ENCODE data around the gene NOC3L.
"Not testable (repeated sequence)": the region's sequence is repeated elsewhere in the genome, so short reads cannot be mapped to it uniquely, and the experiment has no call there.

Gene NOC3L

DNA sequence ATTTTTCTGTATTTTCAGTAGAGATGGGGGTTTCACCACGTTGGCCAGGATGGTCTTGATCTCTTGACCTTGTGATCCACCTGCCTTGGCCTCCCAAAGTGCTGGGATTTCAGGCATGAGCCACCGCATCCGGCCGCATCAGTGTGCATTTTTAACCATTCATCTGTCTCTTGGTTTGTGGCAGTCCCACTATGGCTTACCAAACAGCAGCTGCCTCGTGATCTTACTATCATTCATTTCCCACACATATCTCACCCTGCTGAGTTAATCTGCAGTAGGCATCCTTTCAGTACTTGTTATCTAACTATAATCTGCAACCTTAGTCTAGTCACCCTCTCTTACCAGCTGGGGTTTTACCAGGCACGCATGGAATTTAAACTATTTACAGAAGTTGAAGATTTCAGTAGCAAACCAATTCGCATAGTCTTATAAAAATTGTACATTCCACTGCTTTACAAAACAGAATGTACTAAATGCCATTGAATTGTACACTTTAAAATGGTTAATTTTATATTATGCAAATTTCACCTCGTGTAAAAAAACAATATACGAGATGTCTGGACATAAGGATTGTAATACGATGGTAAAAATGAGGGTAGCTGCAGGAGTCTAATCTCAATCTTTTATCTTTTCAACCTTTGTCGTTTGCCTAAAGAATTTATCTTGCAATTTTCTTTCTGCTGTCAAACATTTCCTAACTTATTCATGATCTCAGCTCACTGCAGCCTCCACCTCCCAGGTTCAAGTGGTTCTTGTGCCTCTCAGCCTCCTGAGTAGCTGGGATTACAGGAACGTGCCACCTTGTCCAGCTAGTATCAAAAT lies 35.0 kb upstream of the NOC3L start:
- Histone ChIP-seq H3K27me3 (no peaks in the 10 kb centered on the region), H3K4me1 (no peaks in the 10 kb centered on the region), H3K9me3 (no peaks in the 10 kb centered on the region), H3K36me3 (no peaks in the 10 kb centered on the region), H3K27ac (no peak overlapping the region), H3K4me3 (no peak overlapping the region)
- intact Hi-C loops (cut with DNase I; ENCODE audit: low total_unique reads): no loop called here
- DNase-seq: no peak
- no peak for TF ChIP-seq CTCF (IDR thresholded peaks at IDR 0.05)

DNA sequence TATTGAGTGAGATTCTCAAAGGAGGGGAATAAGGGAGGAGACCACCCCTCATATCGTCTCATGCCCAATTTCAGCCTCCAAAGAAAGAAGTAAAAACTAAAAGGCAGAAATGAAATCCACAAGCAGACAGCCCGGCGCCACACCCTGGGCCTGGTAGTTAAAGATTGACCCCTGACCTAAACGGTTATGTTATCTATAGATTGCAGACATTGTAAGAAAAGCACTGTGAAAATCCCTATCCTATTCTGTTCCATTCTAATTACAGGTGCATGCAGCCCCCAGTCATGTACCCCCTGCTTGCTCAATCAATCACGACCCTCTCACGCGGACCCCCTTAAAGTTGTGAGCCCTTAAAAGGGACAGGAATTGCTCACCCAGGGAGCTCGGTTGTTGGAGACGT lies 29.4 kb upstream of the NOC3L start:
- H3K27me3 ChIP-seq; intact Hi-C loops (cut with DNase I; ENCODE audit: low total_unique reads); H3K4me1 ChIP-seq; DNase-seq; H3K36me3 ChIP-seq; H3K4me3 ChIP-seq; H3K9me3 ChIP-seq; H3K27ac ChIP-seq: not testable (repeated sequence)

- DNase-seq; H3K27me3 ChIP-seq; H3K36me3 ChIP-seq; H3K4me1 ChIP-seq; H3K4me3 ChIP-seq; H3K9me3 ChIP-seq; H3K27ac ChIP-seq; intact Hi-C loops (cut with DNase I; ENCODE audit: low total_unique reads): not testable (repeated sequence)
These were observed 23.0 kb upstream of the NOC3L start for GRCh38 chr10:94385733-94386132.

DNA sequence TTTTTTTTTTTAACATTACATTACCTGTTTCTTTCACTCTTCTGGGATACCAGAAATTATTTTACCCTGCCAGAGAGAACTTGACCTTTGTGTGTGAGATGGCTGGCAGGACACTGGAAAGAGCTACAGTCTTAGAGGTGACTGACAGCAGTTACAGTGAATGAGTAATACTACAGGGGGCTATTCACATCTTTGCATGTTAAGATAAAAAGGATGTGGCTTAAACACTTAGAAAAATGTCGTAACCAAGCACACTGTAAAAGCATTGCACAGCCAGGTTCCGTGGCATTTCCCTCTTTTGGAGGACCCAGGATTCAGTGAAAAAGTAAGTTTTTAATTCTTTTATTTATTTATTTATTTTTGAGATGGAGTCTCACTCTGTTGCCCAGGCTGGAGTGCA lies 20.8 kb upstream of the NOC3L start:
- H3K27ac ChIP-seq: no peak overlapping the region
- no peaks in the 10 kb centered on the region for H3K9me3 ChIP-seq
- no peaks in the 10 kb centered on the region for H3K27me3 ChIP-seq
- no peak for TF ChIP-seq CTCF (IDR thresholded peaks at IDR 0.05)
- no peaks in the 10 kb centered on the region for H3K4me1 ChIP-seq
- intact Hi-C loops (cut with DNase I; ENCODE audit: low total_unique reads): no loop called here
- H3K4me3 ChIP-seq: no peak overlapping the region
- DNase-seq: no peak
- no peaks in the 10 kb centered on the region for H3K36me3 ChIP-seq

DNA sequence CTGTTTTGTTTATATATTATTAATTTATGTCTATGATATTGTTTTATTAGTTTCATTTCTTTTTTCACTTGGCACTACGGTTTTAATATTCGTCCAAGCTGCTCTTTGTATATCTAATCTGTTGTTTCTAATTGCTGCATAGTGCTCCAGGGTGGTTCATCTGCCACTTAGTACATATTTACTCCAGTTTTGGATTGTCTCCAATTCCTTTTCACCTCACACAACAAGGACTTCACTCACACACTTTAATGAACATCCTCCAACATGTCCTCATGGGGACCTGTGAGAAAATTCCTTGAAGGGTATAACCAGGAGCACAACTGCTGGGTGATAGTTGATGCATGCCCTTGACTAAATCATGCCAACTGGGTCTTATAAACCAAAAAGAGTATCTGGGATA lies 14.1 kb upstream of the NOC3L start:
- Histone ChIP-seq H3K36me3 (no peaks in the 10 kb centered on the region), H3K4me1 (no peaks in the 10 kb centered on the region), H3K27me3 (no peaks in the 10 kb centered on the region), H3K9me3 (no peaks in the 10 kb centered on the region), H3K4me3 (no peak overlapping the region), H3K27ac (no peak overlapping the region)
- DNase-seq: no peak
- TF ChIP-seq CTCF (IDR thresholded peaks at IDR 0.05): no peak
- intact Hi-C loops (cut with DNase I; ENCODE audit: low total_unique reads): no loop called here

DNA sequence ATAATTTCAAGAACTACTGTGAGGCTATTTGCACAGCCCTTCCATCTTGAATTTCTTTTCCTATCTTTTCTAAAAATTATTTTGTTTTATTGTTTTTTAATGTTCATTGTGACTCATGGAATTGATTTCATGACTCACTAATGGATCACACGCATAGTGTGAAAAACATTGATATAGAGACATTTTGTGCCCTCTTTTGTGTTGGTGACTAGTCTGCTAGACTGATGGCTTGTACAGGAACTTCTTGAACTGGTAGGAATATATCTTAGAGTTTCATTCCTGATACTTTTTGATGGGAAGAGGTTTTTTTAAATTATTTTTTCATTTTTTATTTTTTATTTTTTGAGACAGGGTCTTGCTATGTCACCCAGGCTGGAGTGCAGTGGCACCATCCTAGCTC lies 12.6 kb upstream of the NOC3L start:
- no peaks in the 10 kb centered on the region for H3K4me1 ChIP-seq
- H3K9me3 ChIP-seq: no peaks in the 10 kb centered on the region
- no peaks in the 10 kb centered on the region for H3K27me3 ChIP-seq
- no peak overlapping the region for H3K4me3 ChIP-seq
- intact Hi-C loops (cut with DNase I; ENCODE audit: low total_unique reads): no loop called here
- TF ChIP-seq CTCF (IDR thresholded peaks at IDR 0.05): no peak
- H3K36me3 ChIP-seq: no peaks in the 10 kb centered on the region
- no peak for DNase-seq
- H3K27ac ChIP-seq: no peak overlapping the region

GRCh38 chr10:94370501-94370900 lies 7.8 kb upstream of the NOC3L start:
- no peak overlapping the region for H3K4me3 ChIP-seq
- no peaks in the 10 kb centered on the region for H3K4me1 ChIP-seq
- intact Hi-C loops (cut with DNase I; ENCODE audit: low total_unique reads): no loop called here
- DNase-seq: no peak
- TF ChIP-seq CTCF (IDR thresholded peaks at IDR 0.05): no peak
- H3K9me3 ChIP-seq: no peaks in the 10 kb centered on the region
- no peak overlapping the region for H3K27ac ChIP-seq
- H3K36me3 ChIP-seq: no peaks in the 10 kb centered on the region
- H3K27me3 ChIP-seq: no peaks in the 10 kb centered on the region

All from tibial artery (tissue), 4 donors.